GM10248 (cell line): Measurements from ENCODE around the gene ITCH.
A peak's percentile ranks its signal among the peaks of the same experiment; 100 is the strongest.

Experiments
- CTCF ChIA-PET: fragments of 300-600 bp; sonication (Branson Sonifier 250); formaldehyde crosslinking; extraction: SDS; loops from one replicate; lab custom pipeline; 2021; ENCODE audit warnings: antibody characterized with exemption; lab: Yijun Ruan, JAX
- POLR2A ChIA-PET: fragments of 350-650 bp; sonication (Branson Sonifier 250); formaldehyde crosslinking; extraction: SDS; loops from one replicate; lab custom pipeline; 2020; ENCODE audit warnings: antibody characterized with exemption; lab: Yijun Ruan, JAX
- DNase-seq: peaks from one replicate; pipeline ENCODE4 v3.0.0; 2012; ENCODE audit errors: extremely low spot score
- CTCF ChIP-seq: IDR thresholded peaks from 2 replicates; pipeline ENCODE4 v1.5.1; 2012; ENCODE audit warnings: mild to moderate bottlenecking, low read depth; ENCODE audit errors: extremely low read depth, missing control alignments, control extremely low read depth

ITCH gene

GRCh38 chr20:34459209-34459897, 96.3 kb downstream of the ITCH start:
- no peak for DNase-seq
- ChIA-PET CTCF (interaction anchor here (1.0 to 2.6 kb wide), 4 partner anchors 13 to 147 kb away, joined by 4 to 7 read pairs (median 5); no protein-coding TSS in a partner anchor), POLR2A (interaction anchor here (0.5 kb wide), 1 partner anchor 8 kb away, joined by 3 read pairs; no protein-coding TSS in a partner anchor)
- no peak for TF ChIP-seq CTCF

- no peak for DNase-seq
- CTCF ChIA-PET = interaction anchor here (1.0 to 1.9 kb wide), 4 partner anchors 15 to 149 kb away, joined by 3 to 9 read pairs (median 3); no protein-coding TSS in a partner anchor
- TF ChIP-seq CTCF = no peak
- POLR2A ChIA-PET = no interaction called here
Measured at GRCh38 chr20:34461779-34462087, 98.7 kb downstream of the ITCH start.

- ChIA-PET POLR2A (interaction anchor here (0.5 to 0.6 kb wide), 2 partner anchors 56 to 90 kb away, joined by 3 to 6 read pairs; no protein-coding TSS in a partner anchor), CTCF (interaction anchor here (4.0 kb wide), 1 partner anchor 157 kb away, joined by 19 read pairs; no protein-coding TSS in a partner anchor)
- TF ChIP-seq CTCF = no peak
- DNase-seq = no peak
Measured at GRCh38 chr20:34468951-34469350, 105.9 kb downstream of the ITCH start.

- TF ChIP-seq CTCF = no peak
Measured at GRCh38 chr20:34472246-34472925, 109.3 kb downstream of the ITCH start.

GRCh38 chr20:34473262-34473883, 110.3 kb downstream of the ITCH start:
- DNase-seq = peak; percentile 50
- CTCF ChIA-PET = interaction anchor here (0.9 to 2.3 kb wide), 5 partner anchors 9 to 161 kb away, joined by 3 to 18 read pairs (median 4); no protein-coding TSS in a partner anchor

More at GRCh38 chr20:34472246-34472925, 109.3 kb downstream of the ITCH start:
- DNase-seq = no peak
- POLR2A ChIA-PET = no interaction called here
- CTCF ChIA-PET = interaction anchor here (1.0 to 2.3 kb wide), 4 partner anchors 11 to 160 kb away, joined by 3 to 18 read pairs (median 6); no protein-coding TSS in a partner anchor

More at GRCh38 chr20:34473262-34473883, 110.3 kb downstream of the ITCH start:
- TF ChIP-seq CTCF = peak; percentile 64
- POLR2A ChIA-PET = no interaction called here
